ENCODE data around the gene MGAT5. TPM values are rescaled to one million over a fixed set of nuclear protein-coding genes. Genes with fewer than 3 reads are reported as not detected.
A peak's percentile ranks its signal among the peaks of the same experiment; 100 is the strongest.

The MGAT5 gene
- polyA plus RNA-seq, 1 experiment = 115 TPM

- POLR2A ChIA-PET = interaction anchor here (0.7 to 1.1 kb wide), 2 partner anchors 125 to 167 kb away, joined by 3 read pairs; no protein-coding TSS in a partner anchor
- H3K9me3 ChIP-seq (ENCODE audit: control insufficient read depth, insufficient read depth, low read length) = no peaks in the 10 kb centered on the region
- H3K4me3 ChIP-seq (ENCODE audit: low read depth, low read length) = no peak overlapping the region
- no peak for DNase-seq (ENCODE audit: low read depth, low spot score)
- no peaks in the 10 kb centered on the region for H3K27me3 ChIP-seq (ENCODE audit: control insufficient read depth, insufficient read depth, low read length)
- H3K27ac ChIP-seq (ENCODE audit: low read depth, low read length) = no peak overlapping the region
- CTCF ChIA-PET = interaction anchor here (1.0 to 5.3 kb wide), 12 partner anchors 8 to 358 kb away, joined by 3 to 50 read pairs (median 12); partner anchors contain the start of gene MGAT5
- no peak for TF ChIP-seq CTCF (IDR thresholded peaks at IDR 0.05; ENCODE audit: low read depth, low read length)
These were observed 9.8 kb upstream of the MGAT5 start for GRCh38 chr2:134244086-134244485.

- no peak overlapping the region for H3K27ac ChIP-seq (ENCODE audit: low read depth, low read length)
- DNase-seq (ENCODE audit: low read depth, low spot score) = no peak
- H3K9me3 ChIP-seq (ENCODE audit: control insufficient read depth, insufficient read depth, low read length) = no peaks in the 10 kb centered on the region
- no peak for TF ChIP-seq CTCF (IDR thresholded peaks at IDR 0.05; ENCODE audit: low read depth, low read length)
- POLR2A ChIA-PET = interaction anchor here (0.7 kb wide), 1 partner anchor 166 kb away, joined by 3 read pairs; no protein-coding TSS in a partner anchor
- H3K27me3 ChIP-seq (ENCODE audit: control insufficient read depth, insufficient read depth, low read length) = no peaks in the 10 kb centered on the region
- H3K4me3 ChIP-seq (ENCODE audit: low read depth, low read length) = no peak overlapping the region
- CTCF ChIA-PET = interaction anchor here (0.6 to 5.3 kb wide), 31 partner anchors 7 to 361 kb away, joined by 3 to 50 read pairs (median 4); partner anchors contain the start of gene MGAT5
These were observed 9.3 kb upstream of the MGAT5 start for GRCh38 chr2:134244587-134244986.

- POLR2A ChIA-PET = no interaction called here
- CTCF ChIA-PET = interaction anchor here (0.5 to 5.3 kb wide), 43 partner anchors 8 to 465 kb away, joined by 3 to 50 read pairs (median 4); partner anchors contain the start of gene MGAT5
- no peak overlapping the region for H3K27ac ChIP-seq (ENCODE audit: low read depth, low read length)
- no peak for DNase-seq (ENCODE audit: low read depth, low spot score)
- TF ChIP-seq CTCF (IDR thresholded peaks at IDR 0.05; ENCODE audit: low read depth, low read length) = peak; percentile 85
- H3K27me3 ChIP-seq (ENCODE audit: control insufficient read depth, insufficient read depth, low read length) = no peaks in the 10 kb centered on the region
- no peaks in the 10 kb centered on the region for H3K9me3 ChIP-seq (ENCODE audit: control insufficient read depth, insufficient read depth, low read length)
- no peak overlapping the region for H3K4me3 ChIP-seq (ENCODE audit: low read depth, low read length)
These were observed 8.4 kb upstream of the MGAT5 start for GRCh38 chr2:134245340-134245984.

- ChIA-PET POLR2A (no interaction called here), CTCF (interaction anchor here (0.5 to 5.3 kb wide), 32 partner anchors 9 to 466 kb away, joined by 3 to 50 read pairs (median 4); partner anchors contain the start of gene MGAT5)
- DNase-seq (ENCODE audit: low read depth, low spot score) = no peak
- Histone ChIP-seq H3K27ac (ENCODE audit: low read depth, low read length) (no peak overlapping the region), H3K27me3 (ENCODE audit: control insufficient read depth, insufficient read depth, low read length) (no peaks in the 10 kb centered on the region), H3K4me3 (ENCODE audit: low read depth, low read length) (no peak overlapping the region), H3K9me3 (ENCODE audit: control insufficient read depth, insufficient read depth, low read length) (no peaks in the 10 kb centered on the region)
- TF ChIP-seq CTCF (IDR thresholded peaks at IDR 0.05; ENCODE audit: low read depth, low read length) = no peak
These were observed 7.6 kb upstream of the MGAT5 start for GRCh38 chr2:134246154-134246874.

GRCh38 chr2:134247679-134248078, 6.2 kb upstream of the MGAT5 start:
- Histone ChIP-seq H3K4me3 (ENCODE audit: low read depth, low read length) (no peak overlapping the region), H3K27me3 (ENCODE audit: control insufficient read depth, insufficient read depth, low read length) (no peaks in the 10 kb centered on the region), H3K27ac (ENCODE audit: low read depth, low read length) (no peak overlapping the region), H3K9me3 (ENCODE audit: control insufficient read depth, insufficient read depth, low read length) (no peaks in the 10 kb centered on the region)
- no peak for DNase-seq (ENCODE audit: low read depth, low spot score)
- CTCF ChIA-PET = interaction anchor here (0.8 kb wide), 1 partner anchor 129 kb away, joined by 3 read pairs; no protein-coding TSS in a partner anchor
- no peak for TF ChIP-seq CTCF (IDR thresholded peaks at IDR 0.05; ENCODE audit: low read depth, low read length)
- POLR2A ChIA-PET = no interaction called here
